Thyroid gland (tissue), 4 donors: ENCODE results near the gene OR8A1.

Experiments
- POLR2A ChIP-seq, 2 donors: fragments of 450-650 bp; IDR thresholded peaks; one replicate each; pipeline ENCODE4 v1.6.1; 2017; ENCODE audit warnings: antibody characterized with exemption in 2 of 2, mild to moderate bottlenecking in 2 of 2, moderate library complexity in 1 of 2
- TF ChIP-seq, protein P1 (sequence below), 6 experiments: fragments of 200-600 bp in 3 of 6; fragments of 450-650 bp in 3 of 6; sonication (generic) in 3 of 6; IDR thresholded peaks; one replicate each; pipeline ENCODE4 v1.5.1; 2016 to 2019; ENCODE audit warnings: antibody characterized with exemption in 6 of 6, mild to moderate bottlenecking in 2 of 6, inconsistent platforms in 1 of 6, moderate library complexity in 1 of 6

DNA sequence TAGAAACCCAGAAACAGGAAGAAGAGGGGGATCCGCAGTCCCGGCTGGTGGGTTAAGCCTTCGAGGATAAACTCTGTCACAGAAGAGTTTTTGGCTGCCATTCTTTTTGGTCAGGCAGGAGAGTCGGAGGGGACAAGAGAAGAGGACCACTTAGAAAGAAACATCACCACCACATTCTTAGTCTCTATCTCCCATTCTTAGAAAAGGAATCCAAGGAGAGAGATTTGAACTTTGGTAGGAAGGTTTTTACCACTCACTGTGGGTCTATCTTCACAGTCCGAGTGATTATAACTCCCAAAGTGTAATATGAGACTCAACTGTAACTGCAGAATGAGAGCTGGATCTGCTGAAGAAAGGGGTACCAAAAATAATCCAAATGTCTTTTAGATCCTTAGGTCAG, 26.2 kb upstream of the OR8A1 start, which contains the start of gene OR8B12:
- TF ChIP-seq, protein P1, sequence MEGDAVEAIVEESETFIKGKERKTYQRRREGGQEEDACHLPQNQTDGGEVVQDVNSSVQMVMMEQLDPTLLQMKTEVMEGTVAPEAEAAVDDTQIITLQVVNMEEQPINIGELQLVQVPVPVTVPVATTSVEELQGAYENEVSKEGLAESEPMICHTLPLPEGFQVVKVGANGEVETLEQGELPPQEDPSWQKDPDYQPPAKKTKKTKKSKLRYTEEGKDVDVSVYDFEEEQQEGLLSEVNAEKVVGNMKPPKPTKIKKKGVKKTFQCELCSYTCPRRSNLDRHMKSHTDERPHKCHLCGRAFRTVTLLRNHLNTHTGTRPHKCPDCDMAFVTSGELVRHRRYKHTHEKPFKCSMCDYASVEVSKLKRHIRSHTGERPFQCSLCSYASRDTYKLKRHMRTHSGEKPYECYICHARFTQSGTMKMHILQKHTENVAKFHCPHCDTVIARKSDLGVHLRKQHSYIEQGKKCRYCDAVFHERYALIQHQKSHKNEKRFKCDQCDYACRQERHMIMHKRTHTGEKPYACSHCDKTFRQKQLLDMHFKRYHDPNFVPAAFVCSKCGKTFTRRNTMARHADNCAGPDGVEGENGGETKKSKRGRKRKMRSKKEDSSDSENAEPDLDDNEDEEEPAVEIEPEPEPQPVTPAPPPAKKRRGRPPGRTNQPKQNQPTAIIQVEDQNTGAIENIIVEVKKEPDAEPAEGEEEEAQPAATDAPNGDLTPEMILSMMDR (IDR thresholded peaks at IDR 0.05) = no peak
- TF ChIP-seq POLR2A (IDR thresholded peaks at IDR 0.05) = no peak
